Loucy (cell line): ENCODE data around the gene ZFTA.

ENCODE experiments used
- H2AFZ ChIP-seq: fragments of 200-600 bp; sonication (generic); 2 replicates; pipeline ENCODE4 v1.6.0; 2016; ENCODE audit warnings: antibody characterized with exemption, mild to moderate bottlenecking, low read length, moderate library complexity
- H3F3A ChIP-seq: fragments of 200-600 bp; 2 replicates; pipeline ENCODE4 v1.6.0; 2016; ENCODE audit warnings: antibody characterized with exemption, low read depth, mild to moderate bottlenecking
- H3K27me3 ChIP-seq: fragments of 200-600 bp; sonication (generic); 2 replicates; pipeline ENCODE4 v1.6.1; 2014; ENCODE audit warnings: low read length, mild to moderate bottlenecking; ENCODE audit not compliant: insufficient read depth, poor library complexity, severe bottlenecking
- H3K36me3 ChIP-seq: fragments of 200-600 bp; sonication (generic); 2 replicates; pipeline ENCODE4 v1.6.1; 2016; ENCODE audit warnings: low read length; ENCODE audit not compliant: insufficient read depth
- H3K4me1 ChIP-seq: fragments of 200-600 bp; sonication (generic); 2 replicates; pipeline ENCODE4 v1.5.1; 2014; ENCODE audit warnings: low read length, mild to moderate bottlenecking; ENCODE audit not compliant: insufficient read depth, poor library complexity, severe bottlenecking
- H3K4me2 ChIP-seq: fragments of 200-600 bp; sonication (generic); 2 replicates; pipeline ENCODE4 v1.6.0; 2014; ENCODE audit warnings: antibody characterized with exemption, low read length, low read depth, mild to moderate bottlenecking; ENCODE audit not compliant: poor library complexity, severe bottlenecking
- H3K4me3 ChIP-seq: fragments of 200-600 bp; sonication (generic); 2 replicates; pipeline ENCODE4 v1.5.1; 2014; ENCODE audit warnings: low read length, mild to moderate bottlenecking, mixed read lengths; ENCODE audit not compliant: poor library complexity, severe bottlenecking
- H3K79me2 ChIP-seq: fragments of 200-600 bp; sonication (generic); 2 replicates; pipeline ENCODE4 v1.6.1; 2014; ENCODE audit warnings: low read length; ENCODE audit not compliant: insufficient read depth
- H3K9ac ChIP-seq: fragments of 200-600 bp; sonication (generic); 2 replicates; pipeline ENCODE4 v1.6.0; 2014; ENCODE audit warnings: mild to moderate bottlenecking, low read depth, low read length, moderate library complexity; ENCODE audit not compliant: poor library complexity, severe bottlenecking
- H3K9me2 ChIP-seq: fragments of 200-600 bp; sonication (generic); replicated peaks from 2 replicates; pipeline ENCODE4 v1.6.1; 2016; ENCODE audit warnings: low read depth, low read length, mixed read lengths
- H3K9me3 ChIP-seq: fragments of 200-600 bp; sonication (generic); 2 replicates; pipeline ENCODE4 v1.6.1; 2014; ENCODE audit warnings: mild to moderate bottlenecking, antibody characterized with exemption, low read length, low read depth; ENCODE audit not compliant: insufficient read depth
- H4K20me1 ChIP-seq: fragments of 200-600 bp; sonication (generic); 2 replicates; pipeline ENCODE4 v1.6.0; 2014; ENCODE audit warnings: antibody characterized with exemption, low read length, mild to moderate bottlenecking; ENCODE audit not compliant: insufficient read depth, poor library complexity, severe bottlenecking
- EZH2phosphoT487 ChIP-seq: fragments of 200-600 bp; IDR thresholded peaks from 2 replicates; pipeline ENCODE4 v1.6.1; 2018; ENCODE audit warnings: antibody characterized with exemption, mild to moderate bottlenecking, moderate library complexity, borderline replicate concordance
- TF ChIP-seq, protein P1 (sequence below): fragments of 200-600 bp; sonication (generic); conservative IDR thresholded peaks from 2 replicates; pipeline ENCODE4 v1.5.1; 2014; ENCODE audit warnings: mild to moderate bottlenecking, antibody characterized with exemption, low read length

ZFTA gene

DNA sequence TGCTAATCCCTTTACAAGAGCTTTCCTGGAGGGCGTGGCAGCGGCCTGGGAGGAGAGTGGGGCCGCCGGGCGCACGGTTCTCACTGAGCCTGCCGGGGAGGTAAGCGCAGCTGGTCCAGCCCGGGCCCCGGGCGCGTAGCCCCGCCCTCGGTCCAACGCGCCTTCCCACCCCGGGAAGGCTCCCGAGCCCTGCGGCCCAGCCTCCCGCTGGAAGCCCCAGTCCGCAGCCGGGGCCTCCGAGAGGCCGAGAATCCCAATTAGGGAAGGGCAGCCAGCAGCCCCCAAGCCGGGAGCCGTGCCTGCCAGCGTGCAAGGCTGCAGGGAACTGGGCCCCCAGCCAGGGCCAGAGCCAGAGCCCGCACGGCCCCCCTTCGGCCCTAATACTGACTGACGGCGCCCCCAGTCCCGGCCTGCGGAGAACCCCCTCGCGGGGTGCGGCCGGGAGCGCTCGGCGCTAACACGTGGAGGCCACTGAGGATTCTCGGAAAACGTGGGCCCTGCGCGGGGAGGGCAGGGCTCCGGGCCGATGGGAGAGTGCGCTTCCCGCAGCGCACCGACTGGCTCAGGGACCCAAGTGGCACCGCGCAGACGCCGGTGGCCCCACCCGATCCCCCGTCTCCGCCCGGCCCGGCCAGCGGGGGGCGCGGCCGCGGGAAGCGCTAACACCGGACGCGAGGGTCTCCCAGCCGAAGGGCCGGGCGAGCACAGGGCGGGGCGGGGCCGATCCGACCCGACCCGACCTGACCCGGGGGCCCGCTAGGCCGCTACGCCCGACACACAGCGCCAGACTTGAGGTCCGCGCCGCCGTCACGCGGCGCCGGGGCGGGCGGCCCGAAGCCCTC is 5.7 kb downstream of the ZFTA start:
- H3K36me3 ChIP-seq = peaks cover 30% of the 10 kb centered on the region; the same call in 1 of the 2 replicates
- no peaks in the 10 kb centered on the region for H3K9me3 ChIP-seq
- TF ChIP-seq, protein P1, sequence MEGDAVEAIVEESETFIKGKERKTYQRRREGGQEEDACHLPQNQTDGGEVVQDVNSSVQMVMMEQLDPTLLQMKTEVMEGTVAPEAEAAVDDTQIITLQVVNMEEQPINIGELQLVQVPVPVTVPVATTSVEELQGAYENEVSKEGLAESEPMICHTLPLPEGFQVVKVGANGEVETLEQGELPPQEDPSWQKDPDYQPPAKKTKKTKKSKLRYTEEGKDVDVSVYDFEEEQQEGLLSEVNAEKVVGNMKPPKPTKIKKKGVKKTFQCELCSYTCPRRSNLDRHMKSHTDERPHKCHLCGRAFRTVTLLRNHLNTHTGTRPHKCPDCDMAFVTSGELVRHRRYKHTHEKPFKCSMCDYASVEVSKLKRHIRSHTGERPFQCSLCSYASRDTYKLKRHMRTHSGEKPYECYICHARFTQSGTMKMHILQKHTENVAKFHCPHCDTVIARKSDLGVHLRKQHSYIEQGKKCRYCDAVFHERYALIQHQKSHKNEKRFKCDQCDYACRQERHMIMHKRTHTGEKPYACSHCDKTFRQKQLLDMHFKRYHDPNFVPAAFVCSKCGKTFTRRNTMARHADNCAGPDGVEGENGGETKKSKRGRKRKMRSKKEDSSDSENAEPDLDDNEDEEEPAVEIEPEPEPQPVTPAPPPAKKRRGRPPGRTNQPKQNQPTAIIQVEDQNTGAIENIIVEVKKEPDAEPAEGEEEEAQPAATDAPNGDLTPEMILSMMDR = no peak
- no peak for TF ChIP-seq EZH2phosphoT487
- H3K9me2 ChIP-seq = no peaks in the 10 kb centered on the region
- peaks cover 26% of the 10 kb centered on the region for H3K4me1 ChIP-seq
- H3K9ac ChIP-seq = no peak overlapping the region
- H4K20me1 ChIP-seq = peaks cover 33% of the 10 kb centered on the region
- no peaks in the 10 kb centered on the region for H3K27me3 ChIP-seq
- no peak overlapping the region for H3K4me2 ChIP-seq
- H3F3A ChIP-seq = no peaks in the 10 kb centered on the region
- no peak overlapping the region for H3K4me3 ChIP-seq
- H3K79me2 ChIP-seq = peaks cover 26% of the 10 kb centered on the region
- no peak overlapping the region for H2AFZ ChIP-seq

DNA sequence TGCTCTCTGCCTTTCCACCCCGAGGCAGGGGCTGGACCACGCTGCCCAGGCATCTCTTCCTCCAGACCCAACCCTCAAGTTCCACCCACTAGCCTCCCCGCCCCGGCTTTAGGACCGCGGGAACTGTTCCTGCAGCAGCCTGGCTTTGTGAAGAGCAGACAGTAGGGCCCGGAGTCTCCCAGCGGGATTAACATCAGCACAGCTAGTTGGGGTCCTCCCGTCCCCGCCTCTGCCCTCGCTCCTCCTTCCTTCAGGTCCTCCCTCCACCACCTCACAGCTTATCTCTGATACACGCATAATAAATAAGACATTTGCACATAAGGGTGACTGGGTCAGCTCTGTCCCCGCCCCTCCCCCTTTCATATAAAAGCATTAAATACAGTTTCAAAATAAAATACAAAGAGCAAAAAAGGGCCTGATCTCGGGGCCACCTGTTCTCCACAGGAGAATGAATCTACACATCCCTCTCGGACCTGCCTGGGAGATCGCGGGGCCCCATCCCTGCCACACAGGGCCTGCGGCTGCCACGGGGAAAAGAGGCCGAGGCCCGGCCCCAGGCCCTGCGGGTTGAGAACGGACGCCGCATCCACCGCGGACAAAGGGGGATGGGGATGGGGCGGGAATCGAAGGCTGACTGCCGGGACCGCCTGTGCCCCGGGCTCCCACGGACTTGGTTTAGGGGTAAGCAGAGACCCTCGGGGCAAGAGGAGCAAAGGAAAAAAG is 6.5 kb downstream of the ZFTA start:
- no peaks in the 10 kb centered on the region for H3K9me3 ChIP-seq

DNA sequence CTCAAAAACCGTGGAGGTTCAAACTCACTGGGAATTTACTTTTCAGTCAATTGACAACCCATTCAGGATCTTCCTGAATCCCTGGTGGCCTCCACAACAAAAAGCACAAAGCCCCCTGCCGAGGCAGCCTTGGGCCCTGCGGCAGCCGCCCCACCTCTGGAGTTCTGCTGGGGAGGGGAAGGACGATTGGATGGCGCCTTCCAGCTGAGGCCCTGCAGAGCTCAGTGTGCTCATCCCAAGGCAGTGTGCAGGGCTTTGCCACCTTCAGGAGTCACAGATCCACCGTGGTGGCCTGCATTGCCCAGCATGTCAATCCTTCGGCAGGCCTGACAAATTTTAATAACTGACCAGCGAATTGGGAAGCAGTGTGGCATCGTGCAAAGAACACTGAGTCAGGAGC is 7.4 kb downstream of the ZFTA start:
- H3K9ac ChIP-seq = no peak overlapping the region
- H2AFZ ChIP-seq = no peak overlapping the region
- peaks cover 9% of the 10 kb centered on the region; the same call in 1 of the 2 replicates for H3K79me2 ChIP-seq
- TF ChIP-seq, protein P1 = no peak
- no peak for TF ChIP-seq EZH2phosphoT487
- peaks cover 42% of the 10 kb centered on the region; the same call in 1 of the 2 replicates for H3K36me3 ChIP-seq
- no peaks in the 10 kb centered on the region for H3K9me3 ChIP-seq
- H3K27me3 ChIP-seq = no peaks in the 10 kb centered on the region
- no peaks in the 10 kb centered on the region for H3F3A ChIP-seq
- no peaks in the 10 kb centered on the region for H3K9me2 ChIP-seq
- peaks cover 9% of the 10 kb centered on the region for H3K4me1 ChIP-seq
- H3K4me3 ChIP-seq = no peak overlapping the region
- H4K20me1 ChIP-seq = peaks cover 16% of the 10 kb centered on the region
- no peak overlapping the region for H3K4me2 ChIP-seq

More for the DNA sequence above, 6.5 kb downstream of the ZFTA start:
- Histone ChIP-seq H3F3A (no peaks in the 10 kb centered on the region), H3K36me3 (peaks cover 35% of the 10 kb centered on the region; the same call in 1 of the 2 replicates), H3K9me2 (no peaks in the 10 kb centered on the region), H3K4me1 (peaks cover 18% of the 10 kb centered on the region), H3K4me2 (no peak overlapping the region), H3K4me3 (no peak overlapping the region), H3K79me2 (peaks cover 18% of the 10 kb centered on the region), H3K9ac (no peak overlapping the region), H3K27me3 (no peaks in the 10 kb centered on the region), H4K20me1 (peaks cover 25% of the 10 kb centered on the region), H2AFZ (no peak overlapping the region)
- TF ChIP-seq, protein P1 = no peak
- no peak for TF ChIP-seq EZH2phosphoT487
